ENCODE measurements around the gene BRWD1.
"Not testable (repeated sequence)": the region's sequence is repeated elsewhere in the genome, so short reads cannot be mapped to it uniquely, and the experiment has no call there.

BRWD1 gene

GRCh38 chr21:39282911-39283310 lies 30.5 kb downstream of the BRWD1 start:
- no peak for DNase-seq (ENCODE audit: low read depth in 2 of 2)

DNA sequence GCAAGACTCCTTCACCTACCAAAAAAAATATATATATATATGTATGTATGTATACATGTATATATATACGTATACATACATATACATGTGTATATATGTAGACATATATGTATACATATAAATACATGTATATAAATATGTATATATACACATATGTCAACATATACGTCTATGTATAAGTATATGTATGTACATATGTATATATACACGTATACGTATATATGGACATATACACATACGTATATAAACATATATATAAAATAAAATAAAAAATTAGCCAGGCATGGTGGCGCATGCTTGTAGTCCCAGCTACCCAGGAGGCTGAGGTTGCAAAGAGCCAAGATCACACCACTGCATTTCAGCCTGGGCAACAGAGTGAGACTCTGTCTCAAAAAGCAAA lies 31.6 kb downstream of the BRWD1 start:
- DNase-seq (ENCODE audit: low read depth in 2 of 2) = no peak

DNA sequence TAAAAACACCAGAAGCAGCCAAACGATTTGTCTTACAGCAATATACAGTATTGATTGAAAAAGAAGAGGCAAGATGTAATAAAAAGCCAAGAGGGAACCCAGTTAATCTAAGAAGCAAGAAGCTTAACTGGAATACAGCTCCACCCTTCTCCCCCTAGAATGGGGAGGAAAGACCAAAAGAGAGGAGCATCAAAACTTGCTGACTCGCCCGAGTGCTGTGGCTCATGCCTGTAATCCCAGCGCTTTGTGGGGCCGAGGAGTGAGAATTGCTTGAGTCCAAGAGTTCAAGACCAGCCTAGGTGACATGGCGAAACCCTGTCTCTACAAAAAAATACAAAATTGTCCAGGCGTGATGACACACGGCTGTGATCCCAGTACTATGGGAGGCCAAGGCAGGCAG lies 32.2 kb downstream of the BRWD1 start:
- no peak for DNase-seq (ENCODE audit: low read depth in 2 of 2)

GRCh38 chr21:39269620-39270019 lies 43.8 kb downstream of the BRWD1 start:
- DNase-seq (ENCODE audit: low read depth in 2 of 2) = no peak

DNA sequence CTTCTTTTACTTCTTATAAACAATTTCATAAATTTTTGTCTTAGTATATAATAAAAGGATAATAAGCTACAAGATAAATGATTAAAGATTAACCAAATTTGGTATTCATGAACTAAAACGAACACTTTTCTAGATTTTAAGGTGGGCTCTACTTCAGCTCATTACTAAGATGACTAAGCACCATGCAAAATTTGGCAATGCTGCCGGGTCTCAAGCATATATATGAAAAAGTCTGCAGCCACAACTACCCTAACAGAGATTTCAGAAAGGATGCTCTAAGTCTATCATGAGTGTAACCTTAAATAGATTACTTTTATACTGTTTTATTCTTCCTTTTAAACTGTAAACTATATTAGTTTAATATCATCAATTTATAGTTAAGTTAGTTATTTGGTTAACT lies 47.8 kb downstream of the BRWD1 start:
- DNase-seq (ENCODE audit: low read depth in 2 of 2) = no peak

DNA sequence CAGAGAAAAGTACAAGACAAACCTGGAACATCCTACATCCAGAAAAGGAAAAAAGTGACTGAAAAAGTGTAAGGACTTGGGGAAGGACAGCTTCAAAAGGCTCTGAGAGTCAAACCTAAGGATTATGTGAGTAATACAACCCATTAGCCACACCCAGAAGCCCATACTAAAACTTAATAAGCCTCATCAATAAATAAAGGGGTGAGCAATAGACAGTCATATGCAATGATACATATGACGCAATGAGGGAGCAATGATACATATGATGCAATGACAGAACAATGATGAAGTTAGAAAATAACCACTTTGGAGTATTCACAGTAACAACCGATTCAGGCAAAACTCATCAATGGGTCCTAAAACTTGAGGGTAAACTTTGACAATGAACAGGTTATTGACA lies 50.1 kb downstream of the BRWD1 start:
- DNase-seq (ENCODE audit: low read depth in 2 of 2) = no peak

DNA sequence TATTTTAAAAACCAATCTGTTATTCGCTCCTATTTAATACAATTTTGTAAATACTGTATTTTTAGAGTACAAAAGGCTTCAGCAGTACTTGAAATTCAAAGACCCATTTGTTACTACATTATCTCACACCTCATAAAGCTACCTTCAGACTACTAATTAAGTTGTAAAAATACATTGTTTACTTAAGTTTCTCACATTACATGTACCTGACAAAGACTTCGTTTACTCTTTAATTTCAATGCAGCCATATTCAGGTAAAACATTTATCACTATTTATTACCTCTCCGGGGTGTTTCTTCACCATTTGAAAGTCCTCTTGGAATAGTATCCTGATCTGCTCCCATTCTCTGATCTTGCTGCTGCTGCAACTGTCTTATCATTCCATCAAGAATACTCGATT lies 55.2 kb downstream of the BRWD1 start:
- DNase-seq (ENCODE audit: low read depth in 2 of 2) = no peak

DNA sequence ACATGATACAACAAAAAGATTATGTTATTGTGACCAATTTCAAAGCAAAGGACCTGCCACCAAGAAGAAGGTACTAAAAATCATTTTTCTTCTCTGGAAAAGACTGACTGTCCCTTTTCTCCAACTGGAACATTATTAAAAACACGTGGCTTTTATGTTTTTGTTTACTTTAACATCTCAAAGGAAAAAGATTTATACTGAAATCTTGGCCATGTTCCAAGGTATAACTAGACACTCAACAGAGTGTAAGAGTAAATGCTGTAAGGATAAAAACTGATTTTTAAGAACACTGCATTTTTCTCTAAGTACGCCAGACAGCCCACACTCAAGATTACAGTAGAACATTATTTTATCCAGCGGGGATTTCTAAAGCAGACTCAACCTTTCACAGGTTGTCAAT lies 62.1 kb downstream of the BRWD1 start:
- DNase-seq (ENCODE audit: low read depth in 2 of 2) = no peak

GRCh38 chr21:39238275-39238674 lies 75.2 kb downstream of the BRWD1 start:
- DNase-seq (ENCODE audit: low read depth in 2 of 2) = no peak

GRCh38 chr21:39232861-39233291 lies 80.6 kb downstream of the BRWD1 start:
- DNase-seq (ENCODE audit: low read depth in 2 of 2) = no peak

- no peak for DNase-seq (ENCODE audit: low read depth in 2 of 2)
Measured at GRCh38 chr21:39224930-39225329, 88.5 kb downstream of the BRWD1 start.

- DNase-seq (ENCODE audit: low read depth in 2 of 2) = no peak
Measured at GRCh38 chr21:39221997-39222486, 91.4 kb downstream of the BRWD1 start.

DNA sequence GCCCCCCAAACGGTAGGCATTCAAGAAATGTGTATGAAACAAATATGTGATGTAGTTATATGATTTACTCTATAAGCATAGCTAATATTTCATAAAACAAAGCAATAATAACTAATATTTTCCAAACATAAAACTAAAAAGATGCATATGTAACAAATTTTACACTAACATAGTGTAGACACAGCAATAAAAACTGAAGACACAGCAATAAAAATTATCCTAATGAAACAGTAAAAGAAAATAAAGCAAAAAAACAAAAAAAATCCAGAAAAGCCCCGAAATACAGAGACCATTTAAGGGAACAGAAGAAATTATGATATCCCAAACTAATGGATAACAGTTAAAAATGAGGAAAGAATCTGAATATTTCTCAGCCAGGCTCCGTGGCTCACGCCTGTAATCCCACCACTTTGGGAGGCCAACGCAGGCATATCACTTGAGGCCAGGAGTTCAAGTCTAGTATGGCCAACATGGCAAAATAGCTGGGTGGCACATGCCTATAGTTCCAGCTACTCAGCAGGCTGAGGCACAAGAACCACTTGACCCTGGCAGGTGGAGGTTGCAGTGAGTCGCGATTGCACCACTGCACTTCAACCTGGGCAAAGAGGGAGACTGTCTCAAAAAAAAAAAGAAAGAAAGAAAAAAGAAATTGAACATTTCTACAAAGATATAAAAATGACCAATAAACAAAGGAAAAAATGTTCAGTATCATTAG lies 92.0 kb downstream of the BRWD1 start:
- DNase-seq (ENCODE audit: low read depth in 2 of 2) = no peak

DNA sequence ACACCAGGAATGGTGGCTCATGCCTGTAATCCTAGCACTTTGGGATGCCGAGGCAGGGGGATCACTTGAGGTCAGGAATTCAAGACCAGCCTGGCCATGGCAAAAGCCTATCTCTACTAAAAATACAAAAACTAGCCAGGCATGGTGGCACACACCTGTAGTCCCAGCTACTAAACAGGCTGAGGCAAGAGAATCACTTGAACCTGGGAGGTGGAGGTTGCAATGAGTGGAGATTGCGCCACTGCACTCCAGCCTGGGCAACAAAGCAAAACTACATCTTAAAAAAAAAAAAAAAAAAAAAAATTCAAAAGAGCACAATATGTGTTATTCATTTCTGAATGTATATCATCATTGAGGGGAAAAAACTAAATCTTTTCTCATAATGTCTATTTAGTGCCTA lies 92.6 kb downstream of the BRWD1 start:
- DNase-seq (ENCODE audit: low read depth in 2 of 2) = not testable (repeated sequence)

GRCh38 chr21:39220150-39220549 lies 93.3 kb downstream of the BRWD1 start:
- DNase-seq (ENCODE audit: low read depth in 2 of 2) = no peak

- DNase-seq (ENCODE audit: low read depth in 2 of 2) = no peak
Measured at GRCh38 chr21:39218082-39218409, 95.4 kb downstream of the BRWD1 start.

GRCh38 chr21:39217356-39218081 lies 95.9 kb downstream of the BRWD1 start:
- no peak for DNase-seq (ENCODE audit: low read depth in 2 of 2)

GRCh38 chr21:39216290-39216689 lies 97.1 kb downstream of the BRWD1 start:
- DNase-seq (ENCODE audit: low read depth in 2 of 2) = no peak

GRCh38 chr21:39215078-39215477 lies 98.4 kb downstream of the BRWD1 start:
- DNase-seq (ENCODE audit: low read depth in 2 of 2) = no peak

DNA sequence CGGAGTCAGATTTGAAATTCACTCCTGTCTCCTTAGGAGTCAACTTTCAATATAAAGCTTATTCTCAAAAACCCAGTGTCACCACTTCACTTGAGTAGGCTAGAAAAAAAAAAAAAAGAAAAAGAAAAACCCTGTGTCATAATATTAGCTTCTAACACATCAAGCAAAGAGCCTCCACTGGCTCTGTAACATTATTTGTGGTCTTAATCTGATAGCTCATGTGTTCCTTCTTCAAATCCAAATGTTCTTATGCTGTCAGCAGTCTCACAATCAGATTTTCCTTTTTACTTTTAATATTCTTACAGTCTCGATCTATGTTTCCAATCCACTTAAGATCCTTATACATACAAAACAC lies 104.1 kb downstream of the BRWD1 start:
- no peak for DNase-seq (ENCODE audit: low read depth in 2 of 2)

- no peak for DNase-seq (ENCODE audit: low read depth in 2 of 2)
Measured at GRCh38 chr21:39208624-39209333, 104.7 kb downstream of the BRWD1 start.

DNA sequence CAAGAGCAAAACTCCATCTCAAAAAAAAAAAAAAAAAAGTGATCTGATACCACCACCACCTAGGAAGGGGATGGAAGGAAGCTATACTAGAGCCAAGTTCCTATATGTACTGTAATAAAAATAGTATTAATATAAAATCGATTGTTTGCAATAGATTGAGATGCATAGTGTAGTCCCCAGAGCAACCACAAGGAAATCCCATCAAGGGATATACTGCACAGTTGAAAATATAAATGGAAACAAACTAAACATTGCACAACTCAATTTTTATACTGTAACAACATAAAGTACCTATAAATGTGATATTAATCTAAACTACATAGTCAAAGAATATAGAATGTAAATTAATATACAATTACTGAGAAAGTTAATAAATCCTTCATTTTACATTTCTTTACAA lies 109.3 kb downstream of the BRWD1 start:
- no peak for DNase-seq (ENCODE audit: low read depth in 2 of 2)

- no peak for DNase-seq (ENCODE audit: low read depth in 2 of 2)
Measured at GRCh38 chr21:39198800-39199199, 114.6 kb downstream of the BRWD1 start.

Measured in stimulated activated CD4-positive, alpha-beta T cell treated with anti-CD3 and anti-CD28 coated beads, Interleukin-1b, Interleukin-23, amount 100 ng/mL, for 1 hour (primary cell).